GM23338 (cell line): ENCODE data around the gene CNOT6. TPM values are rescaled to one million over a fixed set of nuclear protein-coding genes. Genes with fewer than 3 reads are reported as not detected.

Experiments
- ATAC-seq: fragments of 200-7000 bp; cut with Tn5 transposase; 3 replicates; pipeline ENCODE4 v1.9.1; 2020
- DNase-seq: peaks from one replicate; pipeline ENCODE4 v3.0.0-alpha.2; 2015; ENCODE audit warnings: low spot score
- H2AFZ ChIP-seq: fragments of 200-600 bp; sonication (generic); 2 replicates; pipeline ENCODE4 v1.8.0; 2016; ENCODE audit warnings: antibody characterized with exemption, mild to moderate bottlenecking, moderate library complexity
- H3F3A ChIP-seq: fragments of 200-600 bp; sonication (generic); replicated peaks from 2 replicates; pipeline ENCODE4 v1.8.0; 2017; ENCODE audit warnings: antibody characterized with exemption, mixed run types, low read depth
- H3K27ac ChIP-seq: fragments of 200-600 bp; sonication (generic); 2 replicates; pipeline ENCODE4 v1.6.1; 2016; ENCODE audit warnings: low read depth
- H3K27me3 ChIP-seq: fragments of 200-600 bp; sonication (generic); 2 replicates; pipeline ENCODE4 v1.8.0; 2016; ENCODE audit warnings: mild to moderate bottlenecking, mixed run types, moderate library complexity; ENCODE audit not compliant: insufficient read depth
- H3K36me3 ChIP-seq: fragments of 200-600 bp; sonication (generic); 2 replicates; pipeline ENCODE4 v1.8.0; 2016; ENCODE audit warnings: mild to moderate bottlenecking; ENCODE audit not compliant: insufficient read depth
- H3K4me1 ChIP-seq: fragments of 200-600 bp; sonication (generic); 2 replicates; pipeline ENCODE4 v1.8.0; 2016; ENCODE audit warnings: mild to moderate bottlenecking, moderate library complexity; ENCODE audit not compliant: insufficient read depth
- H3K4me2 ChIP-seq: fragments of 200-600 bp; sonication (generic); 2 replicates; pipeline ENCODE4 v1.7.1; 2017; ENCODE audit warnings: mixed run types
- H3K4me3 ChIP-seq: fragments of 200-600 bp; sonication (generic); 2 replicates; pipeline ENCODE4 v1.6.1; 2016; ENCODE audit warnings: mixed run types
- H3K79me2 ChIP-seq: fragments of 200-600 bp; sonication (generic); replicated peaks from 2 replicates; pipeline ENCODE4 v1.8.0; 2017; ENCODE audit warnings: mild to moderate bottlenecking; ENCODE audit not compliant: insufficient read depth
- H3K9me2 ChIP-seq: fragments of 200-600 bp; sonication (generic); 2 replicates; pipeline ENCODE4 v1.8.0; 2017; ENCODE audit not compliant: insufficient read depth
- H4K20me1 ChIP-seq: fragments of 200-600 bp; sonication (generic); replicated peaks from 2 replicates; pipeline ENCODE4 v1.8.0; 2017; ENCODE audit warnings: mild to moderate bottlenecking; ENCODE audit not compliant: insufficient read depth
- H3K27ac Mint-ChIP-seq: 2 replicates; pipeline ENCODE4 v1.8.0; 2020; ENCODE audit warnings: inconsistent platforms, mild to moderate bottlenecking, moderate library complexity, mixed read lengths
- H3K27me3 Mint-ChIP-seq: 3 replicates; pipeline ENCODE4 v1.8.0; 2022; ENCODE audit warnings: low read depth, mild to moderate bottlenecking, moderate library complexity, mixed read lengths, inconsistent platforms; ENCODE audit not compliant: insufficient read depth, poor library complexity
- H3K36me3 Mint-ChIP-seq: 3 replicates; pipeline ENCODE4 v1.8.0; 2021; ENCODE audit warnings: low read depth, mild to moderate bottlenecking, inconsistent platforms, moderate library complexity, mixed read lengths
- H3K4me1 Mint-ChIP-seq: 3 replicates; pipeline ENCODE4 v1.8.0; 2020; ENCODE audit warnings: mild to moderate bottlenecking, inconsistent platforms, mixed read lengths
- H3K4me3 Mint-ChIP-seq: 3 replicates; pipeline ENCODE4 v1.8.0; 2021; ENCODE audit warnings: moderate library complexity, mild to moderate bottlenecking, inconsistent platforms, mixed read lengths
- H3K9me3 Mint-ChIP-seq: 3 replicates; pipeline ENCODE4 v1.8.0; 2020; ENCODE audit warnings: moderate library complexity, mild to moderate bottlenecking, inconsistent platforms, mixed read lengths
- CREB1 ChIP-seq: fragments of 250-450 bp; sonication (Bioruptor Pico); IDR thresholded peaks from 2 replicates; pipeline ENCODE4 v1.5.0; 2020; ENCODE audit warnings: low read depth, mild to moderate bottlenecking, moderate library complexity
- EZH2 ChIP-seq: fragments of 200-600 bp; sonication (generic); IDR thresholded peaks from one replicate; pipeline ENCODE4 v1.8.0; 2017; ENCODE audit warnings: antibody characterized with exemption, mild to moderate bottlenecking, low read depth; ENCODE audit not compliant: unreplicated experiment
- EZH2phosphoT487 ChIP-seq: fragments of 200-600 bp; sonication (generic); IDR thresholded peaks from one replicate; pipeline ENCODE4 v1.8.1; 2018; ENCODE audit warnings: antibody characterized with exemption; ENCODE audit not compliant: unreplicated experiment
- JUNB ChIP-seq: IDR thresholded peaks from one replicate; pipeline ENCODE4 v1.6.1; 2016; ENCODE audit warnings: antibody characterized with exemption; ENCODE audit not compliant: unreplicated experiment
- NANOG ChIP-seq: IDR thresholded peaks from 2 replicates; pipeline ENCODE4 v1.6.1; 2016; ENCODE audit warnings: antibody characterized with exemption, borderline replicate concordance
- POLR2AphosphoS5 ChIP-seq: IDR thresholded peaks from 2 replicates; pipeline ENCODE4 v1.6.1; 2016; ENCODE audit warnings: antibody characterized with exemption, low read depth
- STAT1 ChIP-seq: IDR thresholded peaks from one replicate; pipeline ENCODE4 v1.6.1; 2016; ENCODE audit warnings: antibody characterized with exemption; ENCODE audit not compliant: unreplicated experiment
- ZNF114 ChIP-seq: fragments of 250-450 bp; sonication (Bioruptor Pico); IDR thresholded peaks from 2 replicates; pipeline ENCODE4 v1.5.0; 2020; ENCODE audit warnings: mild to moderate bottlenecking, moderate library complexity
- polyA plus RNA-seq: library from polyadenylated mRNA; unstranded; fragments of >200 nt; fragmentation: Nextera tagmentation; extraction: Ambion mirVana; gene quantifications from 2 replicates; pipeline ENCODE4 v1.2.1, GENCODE V29; 2016
- total RNA-seq: library from RNA; depleted of rRNA; stranded (reverse); fragments of >200 nt; shearing (Covaris generic); gene quantifications from 2 replicates; pipeline ENCODE4 v1.2.3, GENCODE V29; 2014
- TF ChIP-seq, protein P1 (sequence below): IDR thresholded peaks from 2 replicates; pipeline ENCODE4 v1.6.1; 2016; ENCODE audit warnings: antibody characterized with exemption
- TF ChIP-seq, protein P2 (sequence below), 2 experiments: fragments of 200-600 bp in 1 of 2; sonication (generic) in 1 of 2; conservative IDR thresholded peaks; 2 replicates each; pipeline versions ENCODE4 v1.5.1 to v1.6.1; 2016 to 2017; ENCODE audit warnings: antibody characterized with exemption in 2 of 2, low read depth in 2 of 2, mild to moderate bottlenecking in 2 of 2, moderate library complexity in 1 of 2
- TF ChIP-seq, protein P3 (sequence below): IDR thresholded peaks from one replicate; pipeline ENCODE4 v1.6.1; 2018; ENCODE audit warnings: antibody characterized with exemption; ENCODE audit not compliant: unreplicated experiment

Gene CNOT6
- total and polyA plus RNA-seq, 2 experiments from 2014 or later: 14.6 to 38.7 TPM

- ATAC-seq: no peak
- H3K4me1 Mint-ChIP-seq: peaks cover 2% of the 10 kb centered on the region; the same call in 1 of the 3 replicates
- Histone ChIP-seq H3K4me2 (no peak overlapping the region), H3K27ac (no peak overlapping the region), H3K4me3 (no peak overlapping the region), H3F3A (no peaks in the 10 kb centered on the region), H3K27me3 (no peaks in the 10 kb centered on the region), H4K20me1 (no peaks in the 10 kb centered on the region), H2AFZ (no peak overlapping the region), H3K4me1 (no peaks in the 10 kb centered on the region), H3K79me2 (no peaks in the 10 kb centered on the region), H3K9me2 (no peaks in the 10 kb centered on the region), H3K36me3 (no peaks in the 10 kb centered on the region)
- no peak for DNase-seq
- no peaks in the 10 kb centered on the region; the same call in 2 of the 3 replicates for H3K36me3 Mint-ChIP-seq
- TF ChIP-seq, protein P1, sequence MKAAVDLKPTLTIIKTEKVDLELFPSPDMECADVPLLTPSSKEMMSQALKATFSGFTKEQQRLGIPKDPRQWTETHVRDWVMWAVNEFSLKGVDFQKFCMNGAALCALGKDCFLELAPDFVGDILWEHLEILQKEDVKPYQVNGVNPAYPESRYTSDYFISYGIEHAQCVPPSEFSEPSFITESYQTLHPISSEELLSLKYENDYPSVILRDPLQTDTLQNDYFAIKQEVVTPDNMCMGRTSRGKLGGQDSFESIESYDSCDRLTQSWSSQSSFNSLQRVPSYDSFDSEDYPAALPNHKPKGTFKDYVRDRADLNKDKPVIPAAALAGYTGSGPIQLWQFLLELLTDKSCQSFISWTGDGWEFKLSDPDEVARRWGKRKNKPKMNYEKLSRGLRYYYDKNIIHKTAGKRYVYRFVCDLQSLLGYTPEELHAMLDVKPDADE: no peak
- TF ChIP-seq ZNF114: no peak
- no peak for TF ChIP-seq CREB1 (CRISPR knock-in tag)
- TF ChIP-seq, protein P2, sequence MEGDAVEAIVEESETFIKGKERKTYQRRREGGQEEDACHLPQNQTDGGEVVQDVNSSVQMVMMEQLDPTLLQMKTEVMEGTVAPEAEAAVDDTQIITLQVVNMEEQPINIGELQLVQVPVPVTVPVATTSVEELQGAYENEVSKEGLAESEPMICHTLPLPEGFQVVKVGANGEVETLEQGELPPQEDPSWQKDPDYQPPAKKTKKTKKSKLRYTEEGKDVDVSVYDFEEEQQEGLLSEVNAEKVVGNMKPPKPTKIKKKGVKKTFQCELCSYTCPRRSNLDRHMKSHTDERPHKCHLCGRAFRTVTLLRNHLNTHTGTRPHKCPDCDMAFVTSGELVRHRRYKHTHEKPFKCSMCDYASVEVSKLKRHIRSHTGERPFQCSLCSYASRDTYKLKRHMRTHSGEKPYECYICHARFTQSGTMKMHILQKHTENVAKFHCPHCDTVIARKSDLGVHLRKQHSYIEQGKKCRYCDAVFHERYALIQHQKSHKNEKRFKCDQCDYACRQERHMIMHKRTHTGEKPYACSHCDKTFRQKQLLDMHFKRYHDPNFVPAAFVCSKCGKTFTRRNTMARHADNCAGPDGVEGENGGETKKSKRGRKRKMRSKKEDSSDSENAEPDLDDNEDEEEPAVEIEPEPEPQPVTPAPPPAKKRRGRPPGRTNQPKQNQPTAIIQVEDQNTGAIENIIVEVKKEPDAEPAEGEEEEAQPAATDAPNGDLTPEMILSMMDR (conservative IDR thresholded peaks at IDR 0.05; ENCODE audit: low read depth in 2 of 2): no peak
- no peak for TF ChIP-seq STAT1
- no peak for TF ChIP-seq EZH2
- peaks cover 17% of the 10 kb centered on the region for H3K27me3 Mint-ChIP-seq
- no peak overlapping the region for H3K4me3 Mint-ChIP-seq
- no peaks in the 10 kb centered on the region for H3K9me3 Mint-ChIP-seq
- no peak overlapping the region for H3K27ac Mint-ChIP-seq
Measured at GRCh38 chr5:180601591-180602480, 107.7 kb downstream of the CNOT6 start.

DNA sequence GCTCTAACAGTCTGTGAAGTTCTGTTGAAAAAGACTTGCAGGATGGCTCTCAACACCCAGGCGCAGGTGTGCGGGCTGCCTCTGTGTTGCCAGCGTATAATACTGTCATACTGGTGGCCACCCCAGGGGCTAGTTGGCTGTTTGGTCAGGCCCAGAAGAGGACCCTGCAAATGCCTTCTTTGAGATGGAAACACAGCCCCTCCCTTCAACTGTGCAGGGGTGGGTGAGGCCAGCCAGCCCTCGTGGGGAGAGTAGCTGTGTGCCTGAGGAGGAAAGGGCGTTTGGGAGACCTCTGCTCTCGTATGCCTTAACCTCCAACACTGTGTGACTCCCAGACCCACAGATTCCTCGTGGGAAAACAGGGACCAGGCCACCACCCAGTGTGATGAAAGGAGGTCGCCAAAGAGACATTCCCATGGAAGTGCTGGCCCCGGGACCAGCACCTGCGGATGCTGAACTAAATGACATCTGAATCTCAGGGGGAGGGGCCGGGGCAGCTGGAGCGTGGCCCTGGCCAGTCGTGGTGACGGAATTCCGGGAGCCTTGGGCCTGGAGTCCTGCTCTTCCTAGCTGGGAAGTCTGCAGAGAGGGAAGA, 108.4 kb downstream of the CNOT6 start:
- H2AFZ ChIP-seq: no peak overlapping the region
- ATAC-seq: no peak
- no peak for DNase-seq

More for the DNA sequence above, 108.4 kb downstream of the CNOT6 start:
- peaks cover 2% of the 10 kb centered on the region; the same call in 1 of the 3 replicates for H3K4me1 Mint-ChIP-seq
- peaks cover 17% of the 10 kb centered on the region for H3K27me3 Mint-ChIP-seq
- Histone ChIP-seq H3K4me1 (no peaks in the 10 kb centered on the region), H3K9me2 (no peaks in the 10 kb centered on the region), H3K79me2 (no peaks in the 10 kb centered on the region), H3K27ac (no peak overlapping the region), H3K36me3 (no peaks in the 10 kb centered on the region), H3K27me3 (no peaks in the 10 kb centered on the region), H3K4me2 (no peak overlapping the region), H4K20me1 (no peaks in the 10 kb centered on the region), H3K4me3 (no peak overlapping the region), H3F3A (no peaks in the 10 kb centered on the region)
- H3K9me3 Mint-ChIP-seq: no peaks in the 10 kb centered on the region
- H3K27ac Mint-ChIP-seq: no peak overlapping the region
- TF ChIP-seq EZH2phosphoT487 (no peak), ZNF114 (no peak), STAT1 (no peak), NANOG (no peak), JUNB (no peak), POLR2AphosphoS5 (no peak)
- TF ChIP-seq, protein P2 (conservative IDR thresholded peaks at IDR 0.05; ENCODE audit: low read depth in 2 of 2): no peak
- TF ChIP-seq, protein P3, sequence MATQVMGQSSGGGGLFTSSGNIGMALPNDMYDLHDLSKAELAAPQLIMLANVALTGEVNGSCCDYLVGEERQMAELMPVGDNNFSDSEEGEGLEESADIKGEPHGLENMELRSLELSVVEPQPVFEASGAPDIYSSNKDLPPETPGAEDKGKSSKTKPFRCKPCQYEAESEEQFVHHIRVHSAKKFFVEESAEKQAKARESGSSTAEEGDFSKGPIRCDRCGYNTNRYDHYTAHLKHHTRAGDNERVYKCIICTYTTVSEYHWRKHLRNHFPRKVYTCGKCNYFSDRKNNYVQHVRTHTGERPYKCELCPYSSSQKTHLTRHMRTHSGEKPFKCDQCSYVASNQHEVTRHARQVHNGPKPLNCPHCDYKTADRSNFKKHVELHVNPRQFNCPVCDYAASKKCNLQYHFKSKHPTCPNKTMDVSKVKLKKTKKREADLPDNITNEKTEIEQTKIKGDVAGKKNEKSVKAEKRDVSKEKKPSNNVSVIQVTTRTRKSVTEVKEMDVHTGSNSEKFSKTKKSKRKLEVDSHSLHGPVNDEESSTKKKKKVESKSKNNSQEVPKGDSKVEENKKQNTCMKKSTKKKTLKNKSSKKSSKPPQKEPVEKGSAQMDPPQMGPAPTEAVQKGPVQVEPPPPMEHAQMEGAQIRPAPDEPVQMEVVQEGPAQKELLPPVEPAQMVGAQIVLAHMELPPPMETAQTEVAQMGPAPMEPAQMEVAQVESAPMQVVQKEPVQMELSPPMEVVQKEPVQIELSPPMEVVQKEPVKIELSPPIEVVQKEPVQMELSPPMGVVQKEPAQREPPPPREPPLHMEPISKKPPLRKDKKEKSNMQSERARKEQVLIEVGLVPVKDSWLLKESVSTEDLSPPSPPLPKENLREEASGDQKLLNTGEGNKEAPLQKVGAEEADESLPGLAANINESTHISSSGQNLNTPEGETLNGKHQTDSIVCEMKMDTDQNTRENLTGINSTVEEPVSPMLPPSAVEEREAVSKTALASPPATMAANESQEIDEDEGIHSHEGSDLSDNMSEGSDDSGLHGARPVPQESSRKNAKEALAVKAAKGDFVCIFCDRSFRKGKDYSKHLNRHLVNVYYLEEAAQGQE: no peak
- no peak overlapping the region for H3K4me3 Mint-ChIP-seq
- H3K36me3 Mint-ChIP-seq: no peaks in the 10 kb centered on the region; the same call in 2 of the 3 replicates
